ELR (cell line): ENCODE measurements around the gene ASPG.
"Not testable (repeated sequence)": the region's sequence is repeated elsewhere in the genome, so short reads cannot be mapped to it uniquely, and the experiment has no call there.

Experiments used
- DNase-seq: peaks from one replicate; pipeline ENCODE4 v3.0.0-alpha.2; 2015; ENCODE audit warnings: low read depth

ASPG gene

GRCh38 chr14:104147346-104148125, 62.0 kb downstream of the ASPG start:
- no peak for DNase-seq

- no peak for DNase-seq
Observed at GRCh38 chr14:104148433-104149277, 63.2 kb downstream of the ASPG start.

GRCh38 chr14:104149278-104149595, 63.7 kb downstream of the ASPG start:
- no peak for DNase-seq

- no peak for DNase-seq
Observed at GRCh38 chr14:104149617-104150135, 64.2 kb downstream of the ASPG start.

- DNase-seq, result no peak
Observed at GRCh38 chr14:104150136-104151025, 64.9 kb downstream of the ASPG start.

GRCh38 chr14:104151026-104151381, 65.5 kb downstream of the ASPG start:
- DNase-seq, result no peak

- no peak for DNase-seq
Observed at GRCh38 chr14:104151566-104152245, 66.2 kb downstream of the ASPG start.

GRCh38 chr14:104152246-104152575, 66.7 kb downstream of the ASPG start:
- no peak for DNase-seq

- DNase-seq, result no peak
Observed at GRCh38 chr14:104152686-104153393, 67.3 kb downstream of the ASPG start.

- not testable (repeated sequence) for DNase-seq
Observed at GRCh38 chr14:104153394-104153755, 67.9 kb downstream of the ASPG start.

- no peak for DNase-seq
Observed at GRCh38 chr14:104154246-104154645, 68.7 kb downstream of the ASPG start.

- no peak for DNase-seq
Observed at GRCh38 chr14:104155513-104155912, 70.0 kb downstream of the ASPG start.

- DNase-seq, result no peak
Observed at GRCh38 chr14:104156142-104156541, 70.6 kb downstream of the ASPG start.

- DNase-seq, result no peak
Observed at GRCh38 chr14:104157016-104157928, 71.8 kb downstream of the ASPG start.

- no peak for DNase-seq
Observed at GRCh38 chr14:104158827-104159798, 73.6 kb downstream of the ASPG start.

- no peak for DNase-seq
Observed at GRCh38 chr14:104159990-104160389, 74.5 kb downstream of the ASPG start.

GRCh38 chr14:104161602-104162367, 76.3 kb downstream of the ASPG start:
- DNase-seq, result no peak

GRCh38 chr14:104162495-104162894, 77.0 kb downstream of the ASPG start:
- no peak for DNase-seq
